Thymus (tissue), 11 donors: ENCODE results near the gene EMILIN1. TPM values are rescaled to one million over a fixed set of nuclear protein-coding genes. Genes with fewer than 3 reads are reported as not detected.
A peak's percentile ranks its signal among the peaks of the same experiment; 100 is the strongest.

Experiments
- DNase-seq, 9 donors: peaks; one replicate each; pipeline ENCODE4 v3.0.0-alpha.2; 2013; ENCODE audit warnings: low spot score in 9 of 9, low read depth in 6 of 9, missing footprints in 1 of 9
- H3K27ac ChIP-seq, 2 donors: one replicate each; pipeline ENCODE4 v1.5.1; 2013; ENCODE audit warnings: control low read depth in 1 of 2, low read depth in 1 of 2, low read length in 1 of 2, mild to moderate bottlenecking in 1 of 2, moderate library complexity in 1 of 2
- H3K27me3 ChIP-seq, 2 donors: one replicate each; pipeline ENCODE4 v1.5.1; 2013; ENCODE audit warnings: low read length in 1 of 2; ENCODE audit not compliant: control insufficient read depth in 2 of 2, insufficient read depth in 1 of 2
- H3K36me3 ChIP-seq, 2 donors: one replicate each; pipeline ENCODE4 v1.5.1; 2013; ENCODE audit warnings: low read length in 1 of 2, mild to moderate bottlenecking in 1 of 2, moderate library complexity in 1 of 2; ENCODE audit not compliant: control insufficient read depth in 2 of 2, insufficient read depth in 2 of 2
- H3K4me1 ChIP-seq, 2 donors: one replicate each; pipeline ENCODE4 v1.5.1; 2013; ENCODE audit warnings: low read length in 2 of 2; ENCODE audit not compliant: control insufficient read depth in 2 of 2, insufficient read depth in 2 of 2
- H3K4me3 ChIP-seq, 2 donors: one replicate each; pipeline ENCODE4 v1.5.1; 2013; ENCODE audit warnings: low read length in 2 of 2, control low read depth in 1 of 2, mild to moderate bottlenecking in 1 of 2
- H3K9me3 ChIP-seq, 2 donors: one replicate each; pipeline ENCODE4 v1.5.1; 2013; ENCODE audit warnings: low read length in 1 of 2, mild to moderate bottlenecking in 1 of 2; ENCODE audit not compliant: control insufficient read depth in 2 of 2, insufficient read depth in 1 of 2
- WGBS: extraction: QIAGEN DNeasy Blood & Tissue Kit; methylation state at CpG from one replicate; pipeline ENCODE4 v1.1.7; 2013; 5-methylcytosine and 5-hydroxymethylcytosine counted together
- polyA plus RNA-seq: library from polyadenylated mRNA; stranded (reverse); fragments of 200-250 nt; gene quantifications from one replicate; pipeline ENCODE4 v1.2.3, GENCODE V29; 2013
- total RNA-seq: library from RNA; stranded (reverse); fragments of 120-200 nt; gene quantifications from one replicate; pipeline ENCODE4 v1.2.4, GENCODE V29; 2013
- donor health status: healthy.

The EMILIN1 gene
- total and polyA plus RNA-seq, 2 donors = 8.9 to 9.2 TPM

- no peak overlapping the region for H3K27ac ChIP-seq
- H3K36me3 ChIP-seq = peaks cover 39 to 42% of the 10 kb centered on the region in 2 donors
- no peaks in the 10 kb centered on the region for H3K27me3 ChIP-seq
- H3K4me1 ChIP-seq = peaks cover 11 to 22% of the 10 kb centered on the region in 2 donors
- 99% methylated on average over 5 of the region's 5 CpGs for WGBS
- no peak for DNase-seq
- no peaks in the 10 kb centered on the region for H3K9me3 ChIP-seq
- H3K4me3 ChIP-seq = no peak overlapping the region
Measured at GRCh38 chr2:27067385-27067784, 11.0 kb upstream of the EMILIN1 start.

- H3K27me3 ChIP-seq = no peaks in the 10 kb centered on the region
- no peak for DNase-seq
Measured at GRCh38 chr2:27069436-27069835, 9.0 kb upstream of the EMILIN1 start.

GRCh38 chr2:27069961-27070618 lies 8.3 kb upstream of the EMILIN1 start:
- no peak for DNase-seq
- 92% methylated on average over 8 of the region's 8 CpGs for WGBS
- Histone ChIP-seq H3K36me3 (peaks cover 33 to 36% of the 10 kb centered on the region in 2 donors), H3K27me3 (no peaks in the 10 kb centered on the region), H3K27ac (no peak overlapping the region), H3K4me3 (peak overlapping the region in 1 of 2 donors; percentile 96), H3K9me3 (no peaks in the 10 kb centered on the region), H3K4me1 (peaks cover 15 to 42% of the 10 kb centered on the region in 2 donors)

More at GRCh38 chr2:27069436-27069835, 9.0 kb upstream of the EMILIN1 start:
- H3K4me3 ChIP-seq = no peak overlapping the region
- H3K4me1 ChIP-seq = peaks cover 11 to 36% of the 10 kb centered on the region in 2 donors
- 98% methylated on average over 6 of the region's 6 CpGs for WGBS
- H3K9me3 ChIP-seq = no peaks in the 10 kb centered on the region
- peaks cover 35 to 39% of the 10 kb centered on the region in 2 donors for H3K36me3 ChIP-seq
- H3K27ac ChIP-seq = no peak overlapping the region

- Histone ChIP-seq H3K4me3 (peak overlapping the region; percentile 75 to 96), H3K4me1 (peaks cover 20 to 49% of the 10 kb centered on the region in 2 donors), H3K27me3 (no peaks in the 10 kb centered on the region), H3K9me3 (no peaks in the 10 kb centered on the region), H3K27ac (peak overlapping the region; percentile 85 to 88), H3K36me3 (peaks cover 33% of the 10 kb centered on the region in 2 donors)
- no peak for DNase-seq
- 9% methylated on average over 11 of the region's 11 CpGs for WGBS
Measured at GRCh38 chr2:27070653-27071276, 7.7 kb upstream of the EMILIN1 start.

- DNase-seq = peak in 7 of 9 donors; percentile 65 to 94 (median 86)
- peak within 1 kb of the TSS; percentile 87 to 88 for H3K27ac ChIP-seq
- H3K36me3 ChIP-seq = peaks cover 30 to 31% of the 10 kb centered on the region in 2 donors
- no peaks in the 10 kb centered on the region for H3K27me3 ChIP-seq
- H3K4me3 ChIP-seq = peak within 1 kb of the TSS; percentile 75 to 96
- peaks cover 22 to 54% of the 10 kb centered on the region in 2 donors for H3K4me1 ChIP-seq
- under 1% methylated on average over 86 of the region's 86 CpGs for WGBS
- H3K9me3 ChIP-seq = no peaks in the 10 kb centered on the region
Measured at GRCh38 chr2:27071277-27071989, 7.0 kb upstream of the EMILIN1 start, which contains the start of gene OST4. TSS of gene OST4 (minus strand) at chr2:27071654.

- Histone ChIP-seq H3K9me3 (no peaks in the 10 kb centered on the region), H3K36me3 (peaks cover 23 to 29% of the 10 kb centered on the region in 2 donors), H3K4me1 (peaks cover 22 to 58% of the 10 kb centered on the region in 2 donors), H3K27ac (peak overlapping the region; percentile 87 to 88), H3K27me3 (no peaks in the 10 kb centered on the region), H3K4me3 (peak overlapping the region; percentile 75 to 83)
- 6% methylated on average over 34 of the region's 34 CpGs for WGBS
- DNase-seq = peak in 3 of 9 donors; percentile 27 to 56 (median 37)
Measured at GRCh38 chr2:27071990-27072830, 6.2 kb upstream of the EMILIN1 start.

GRCh38 chr2:27072920-27073319 lies 5.5 kb upstream of the EMILIN1 start:
- 90% methylated on average over 5 of the region's 5 CpGs for WGBS
- H3K36me3 ChIP-seq = peaks cover 16 to 22% of the 10 kb centered on the region in 2 donors
- H3K4me3 ChIP-seq = no peak overlapping the region
- no peaks in the 10 kb centered on the region for H3K9me3 ChIP-seq
- peaks cover 22 to 65% of the 10 kb centered on the region in 2 donors for H3K4me1 ChIP-seq
- no peaks in the 10 kb centered on the region for H3K27me3 ChIP-seq
- peak overlapping the region; percentile 46 to 87 for H3K27ac ChIP-seq
- no peak for DNase-seq

- no peaks in the 10 kb centered on the region for H3K9me3 ChIP-seq
- WGBS = 85% methylated on average over 2 of the region's 2 CpGs
- DNase-seq = no peak
- H3K27ac ChIP-seq = peak overlapping the region; percentile 10 to 15
- peaks cover 8 to 13% of the 10 kb centered on the region in 2 donors for H3K36me3 ChIP-seq
- H3K4me1 ChIP-seq = peaks cover 22 to 73% of the 10 kb centered on the region in 2 donors
- H3K27me3 ChIP-seq = peaks cover 0 to 4% of the 10 kb centered on the region in 2 donors
- H3K4me3 ChIP-seq = no peak overlapping the region
Measured at GRCh38 chr2:27073782-27074181, 4.6 kb upstream of the EMILIN1 start.
